HepG2 (cell line): ENCODE data around the gene NDOR1. TPM values are rescaled to one million over a fixed set of nuclear protein-coding genes. Genes with fewer than 3 reads are reported as not detected.

Source experiments
- BCL6 ChIP-seq: IDR thresholded peaks from 2 replicates; pipeline ENCODE4 v1.6.1; 2016; ENCODE audit warnings: missing genetic modification reagents, missing compliant biosample characterization
- GATA4 ChIP-seq: sonication (generic); IDR thresholded peaks from 2 replicates; pipeline ENCODE4 v1.6.1; 2016; ENCODE audit warnings: antibody characterized with exemption, low read depth, borderline replicate concordance
- HNRNPUL1 ChIP-seq: fragments of 200-400 bp; formaldehyde crosslinking; IDR thresholded peaks from 2 replicates; pipeline ENCODE4 v1.6.1; 2017; ENCODE audit warnings: low read depth, mild to moderate bottlenecking, low read length, moderate library complexity
- PLRG1 ChIP-seq: fragments of 450-650 bp; conservative IDR thresholded peaks from 2 replicates; pipeline ENCODE4 v1.6.1; 2016
- POLR2A ChIP-seq, 2 experiments: IDR thresholded peaks; 2 replicates each; pipeline ENCODE4 v1.6.1; 2011; ENCODE audit warnings: low read depth in 2 of 2, low read length in 2 of 2, mild to moderate bottlenecking in 1 of 2, moderate library complexity in 1 of 2; ENCODE audit not compliant: insufficient read depth in 1 of 2
- SOX13 ChIP-seq, 3 experiments: fragments of 450-650 bp in 1 of 3; sonication (generic) in 1 of 3; formaldehyde crosslinking in 1 of 3; IDR thresholded peaks in 2 of 3; conservative IDR thresholded peaks in 1 of 3; 2 replicates each; pipeline versions ENCODE4 v1.5.0 to v1.6.1; 2016 to 2020; ENCODE audit warnings: antibody characterized with exemption in 1 of 3, mild to moderate bottlenecking in 1 of 3, missing compliant biosample characterization in 1 of 3, missing genetic modification reagents in 1 of 3, moderate library complexity in 1 of 3
- SP4 ChIP-seq: sonication (generic); formaldehyde crosslinking; IDR thresholded peaks from 2 replicates; pipeline ENCODE4 v1.8.1; 2023; ENCODE audit warnings: mild to moderate bottlenecking, missing genetic modification reagents
- ZFAT ChIP-seq: sonication (generic); formaldehyde crosslinking; conservative IDR thresholded peaks from 2 replicates; pipeline ENCODE4 v1.8.1; 2023; ENCODE audit warnings: missing genetic modification reagents, inconsistent platforms
- ZMYM4 ChIP-seq: sonication (generic); formaldehyde crosslinking; IDR thresholded peaks from 2 replicates; pipeline ENCODE4 v1.8.1; 2023; ENCODE audit warnings: mild to moderate bottlenecking, missing genetic modification reagents
- ZNF34 ChIP-seq: sonication (generic); formaldehyde crosslinking; IDR thresholded peaks from 2 replicates; pipeline ENCODE4 v1.4.0; 2020; ENCODE audit warnings: mild to moderate bottlenecking, missing genetic modification reagents, borderline replicate concordance
- ZNF431 ChIP-seq: sonication (generic); formaldehyde crosslinking; IDR thresholded peaks from 2 replicates; pipeline ENCODE4 v1.9.0; 2022; ENCODE audit warnings: missing genetic modification reagents, low read depth, mild to moderate bottlenecking, borderline replicate concordance
- ZNF615 ChIP-seq: sonication (generic); formaldehyde crosslinking; IDR thresholded peaks from 2 replicates; pipeline ENCODE4 v1.5.0; 2020; ENCODE audit warnings: mild to moderate bottlenecking, missing genetic modification reagents, borderline replicate concordance
- ZNF891 ChIP-seq: sonication (generic); formaldehyde crosslinking; IDR thresholded peaks from 2 replicates; pipeline ENCODE4 v1.5.0; 2020; ENCODE audit warnings: mild to moderate bottlenecking, missing genetic modification reagents
- polyA plus RNA-seq, 8 experiments: library from polyadenylated mRNA; depleted of rRNA in 3 of 8; stranded (reverse) in 7 of 8; unstranded in 1 of 8; fragments of >200 nt; fragmentation: Illumina TruSeq in 4 of 8; extraction: Trizol in 4 of 8; gene quantifications; 2 replicates each; pipeline versions ENCODE4 v1.2.1 to v1.2.3, GENCODE V29; 2011 to 2016; ENCODE audit warnings: low read depth in 4 of 8, missing spikeins in 1 of 8, mixed read lengths in 1 of 8; ENCODE audit not compliant: insufficient read depth in 1 of 8
- total RNA-seq, 5 experiments: library from RNA; depleted of rRNA; stranded (reverse); fragments of >200 nt; fragmentation: Illumina TruSeq; extraction: Trizol; gene quantifications; 2 replicates each; pipeline ENCODE4 v1.2.3, GENCODE V29; 2016; ENCODE audit warnings: low read depth in 1 of 5
- TF ChIP-seq, protein P1 (sequence below): conservative IDR thresholded peaks from 2 replicates; pipeline ENCODE4 v1.6.1; 2018; ENCODE audit warnings: missing genetic modification reagents

NDOR1 gene
- total and polyA plus RNA-seq, 2 of the 13 experiments (the other 11 are each of a cell fraction or from before 2014, with no cell fraction given), result 3.6 to 8.7 TPM

DNA sequence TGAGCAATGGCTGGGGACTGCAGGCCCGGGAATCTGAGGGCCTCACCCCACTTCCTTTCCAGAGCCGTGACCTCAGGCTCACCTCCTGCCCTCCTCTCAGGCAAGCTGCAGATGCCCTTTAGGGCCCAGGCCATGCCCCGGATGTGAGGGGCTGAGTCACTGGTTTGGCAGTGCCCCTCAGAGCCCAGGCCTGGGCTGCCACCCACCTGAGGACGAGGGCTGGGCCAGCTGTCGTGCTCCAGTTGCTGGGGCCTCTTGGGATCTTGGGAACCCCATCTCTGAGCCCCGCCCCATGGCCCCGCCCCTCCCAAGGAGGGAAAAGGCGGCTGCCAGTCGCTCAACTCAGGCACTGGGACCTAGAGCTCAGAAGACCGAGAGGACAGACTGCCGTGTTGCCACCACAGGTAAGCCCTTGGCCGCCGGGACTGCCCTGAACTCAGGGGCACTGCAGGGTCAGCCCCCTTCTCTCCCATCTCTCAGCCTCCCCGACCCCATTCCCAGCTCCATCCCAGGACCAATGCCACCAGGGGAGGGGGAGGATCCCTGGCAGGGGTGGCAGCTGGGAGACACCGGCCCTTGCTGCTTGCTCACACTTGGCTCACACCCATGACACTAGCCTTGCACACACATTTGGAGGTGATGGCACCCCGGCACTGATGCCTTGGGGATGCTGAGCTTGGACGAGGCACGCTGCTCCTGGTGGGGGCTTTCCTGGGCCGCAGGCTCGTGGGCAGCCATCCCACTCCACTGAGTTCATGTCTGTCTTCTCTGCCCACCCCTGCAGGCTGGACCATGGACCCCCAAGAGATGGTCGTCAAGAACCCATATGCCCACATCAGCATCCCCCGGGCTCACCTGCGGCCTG is 19.6 kb downstream of the NDOR1 start, which contains the start of gene CYSRT1 (continued):
- TF ChIP-seq ZNF891 (CRISPR knock-in tag), result 0 out of 2 replicates have a peak, but pooled peaks have one; percentile 3
- TF ChIP-seq ZFAT (CRISPR knock-in tag), result no peak
- no peak for TF ChIP-seq GATA4
- TF ChIP-seq BCL6 (CRISPR knock-in tag), result no peak
- no peak for TF ChIP-seq SP4
- TF ChIP-seq POLR2A (IDR thresholded peaks at IDR 0.05; ENCODE audit: insufficient read depth in 1 of 2, low read depth in 2 of 2, low read length in 2 of 2), result peak in 1 of 2 experiments; percentile 26; a peak in 1 of 4 replicates
- TF ChIP-seq ZNF615, result no peak
- TF ChIP-seq SOX13 (IDR thresholded peaks at IDR 0.05), result no peak
- no peak for TF ChIP-seq SOX13 (CRISPR knock-in tag; conservative IDR thresholded peaks at IDR 0.05 in 1 of 2, IDR thresholded peaks at IDR 0.05 in 1 of 2)
- TF ChIP-seq ZNF34 (CRISPR knock-in tag), result no peak
- TF ChIP-seq PLRG1, result no peak
- no peak for TF ChIP-seq ZNF431 (CRISPR knock-in tag)
- TF ChIP-seq, protein P1, sequence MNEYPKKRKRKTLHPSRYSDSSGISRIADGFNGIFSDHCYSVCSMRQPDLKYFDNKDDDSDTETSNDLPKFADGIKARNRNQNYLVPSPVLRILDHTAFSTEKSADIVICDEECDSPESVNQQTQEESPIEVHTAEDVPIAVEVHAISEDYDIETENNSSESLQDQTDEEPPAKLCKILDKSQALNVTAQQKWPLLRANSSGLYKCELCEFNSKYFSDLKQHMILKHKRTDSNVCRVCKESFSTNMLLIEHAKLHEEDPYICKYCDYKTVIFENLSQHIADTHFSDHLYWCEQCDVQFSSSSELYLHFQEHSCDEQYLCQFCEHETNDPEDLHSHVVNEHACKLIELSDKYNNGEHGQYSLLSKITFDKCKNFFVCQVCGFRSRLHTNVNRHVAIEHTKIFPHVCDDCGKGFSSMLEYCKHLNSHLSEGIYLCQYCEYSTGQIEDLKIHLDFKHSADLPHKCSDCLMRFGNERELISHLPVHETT, result no peak
- TF ChIP-seq HNRNPUL1, result no peak
- no peak for TF ChIP-seq ZMYM4
